Measurements from ENCODE around the gene ANO10.
"Not testable (repeated sequence)": the region's sequence is repeated elsewhere in the genome, so short reads cannot be mapped to it uniquely, and the experiment has no call there.

- not testable (repeated sequence) for TF ChIP-seq POLR2A, CTCF, EP300, POLR2AphosphoS5 (IDR thresholded peaks at IDR 0.05)
Measured at GRCh38 chr3:43492932-43493331, 128.9 kb downstream of the ANO10 start.

All from suprapubic skin (tissue), 4 donors.